IPS DF 4.7 (cell line): ENCODE measurements around the gene TNPO1.
A peak's percentile ranks its signal among the peaks of the same experiment; 100 is the strongest.
"Not testable (repeated sequence)": the region's sequence is repeated elsewhere in the genome, so short reads cannot be mapped to it uniquely, and the experiment has no call there.

Experiments
- DNase-seq: peaks from one replicate; pipeline ENCODE4 v3.0.0-alpha.2; 2013; ENCODE audit warnings: low spot score; ENCODE audit errors: extremely low read depth

The TNPO1 gene

GRCh38 chr5:72925336-72926010 is 109.0 kb downstream of the TNPO1 start:
- no peak for DNase-seq

- DNase-seq = not testable (repeated sequence)
These were observed 116.2 kb downstream of the TNPO1 start for GRCh38 chr5:72932686-72933085.

- not testable (repeated sequence) for DNase-seq
These were observed 118.7 kb downstream of the TNPO1 start for GRCh38 chr5:72934953-72935725.

GRCh38 chr5:72936893-72937292 is 120.4 kb downstream of the TNPO1 start:
- DNase-seq = no peak

- no peak for DNase-seq
These were observed 121.1 kb downstream of the TNPO1 start for GRCh38 chr5:72937517-72938061.

- DNase-seq = no peak
These were observed 121.7 kb downstream of the TNPO1 start for GRCh38 chr5:72938206-72938605.

GRCh38 chr5:72940082-72940481 is 123.6 kb downstream of the TNPO1 start:
- DNase-seq = no peak

- no peak for DNase-seq
These were observed 126.8 kb downstream of the TNPO1 start for GRCh38 chr5:72943307-72943706.

- no peak for DNase-seq
These were observed 131.0 kb downstream of the TNPO1 start for GRCh38 chr5:72947498-72947897.

GRCh38 chr5:72949481-72949880 is 133.0 kb downstream of the TNPO1 start:
- no peak for DNase-seq

GRCh38 chr5:72951671-72952468 is 135.4 kb downstream of the TNPO1 start:
- DNase-seq = no peak

- DNase-seq = no peak
These were observed 137.9 kb downstream of the TNPO1 start for GRCh38 chr5:72954389-72954788.

GRCh38 chr5:72955143-72955767 is 138.8 kb downstream of the TNPO1 start:
- no peak for DNase-seq

GRCh38 chr5:72955768-72956323 is 139.4 kb downstream of the TNPO1 start, which contains the start of gene FCHO2:
Gene FCHO2, plus strand, starts transcription at chr5:72956041. Its CDS starts 56 bp downstream, at chr5:72956097.
- DNase-seq = peak; percentile 62

- no peak for DNase-seq
These were observed 140.1 kb downstream of the TNPO1 start for GRCh38 chr5:72956324-72957140.

GRCh38 chr5:72957337-72957736 is 140.9 kb downstream of the TNPO1 start:
- no peak for DNase-seq

- no peak for DNase-seq
These were observed 142.8 kb downstream of the TNPO1 start for GRCh38 chr5:72959257-72959656.
